GM19238 (cell line): Measurements from ENCODE around the gene RIPK1.
"Not testable (repeated sequence)": the region's sequence is repeated elsewhere in the genome, so short reads cannot be mapped to it uniquely, and the experiment has no call there.

Experiments used
- DNase-seq: peaks from one replicate; pipeline ENCODE4 v3.0.0; 2011; ENCODE audit warnings: low spot score; ENCODE audit not compliant: insufficient read length

The RIPK1 gene

GRCh38 chr6:3135668-3136291, 67.5 kb downstream of the RIPK1 start:
- DNase-seq: no peak

GRCh38 chr6:3136292-3137011, 68.2 kb downstream of the RIPK1 start:
- no peak for DNase-seq

- DNase-seq: no peak
Measured at GRCh38 chr6:3137057-3137777, 68.9 kb downstream of the RIPK1 start.

- not testable (repeated sequence) for DNase-seq
Measured at GRCh38 chr6:3137873-3138272, 69.6 kb downstream of the RIPK1 start.

GRCh38 chr6:3138341-3138740, 70.0 kb downstream of the RIPK1 start:
- DNase-seq: no peak

GRCh38 chr6:3139090-3139903, 71.0 kb downstream of the RIPK1 start:
- DNase-seq: peak; percentile 27

GRCh38 chr6:3140201-3140600, 71.9 kb downstream of the RIPK1 start:
- no peak for DNase-seq

- no peak for DNase-seq
Measured at GRCh38 chr6:3142536-3142935, 74.2 kb downstream of the RIPK1 start.

- no peak for DNase-seq
Measured at GRCh38 chr6:3143158-3143557, 74.9 kb downstream of the RIPK1 start.

- no peak for DNase-seq
Measured at GRCh38 chr6:3144571-3144970, 76.3 kb downstream of the RIPK1 start.

- no peak for DNase-seq
Measured at GRCh38 chr6:3147914-3148757, 79.8 kb downstream of the RIPK1 start.

- no peak for DNase-seq
Measured at GRCh38 chr6:3151691-3152090, 83.4 kb downstream of the RIPK1 start.

- DNase-seq: no peak
Measured at GRCh38 chr6:3152689-3153088, 84.4 kb downstream of the RIPK1 start.

GRCh38 chr6:3155416-3155815, 87.1 kb downstream of the RIPK1 start:
- DNase-seq: not testable (repeated sequence)

GRCh38 chr6:3156184-3157130, 88.2 kb downstream of the RIPK1 start:
- DNase-seq: not testable (repeated sequence)

- DNase-seq: peak; percentile 91
Measured at GRCh38 chr6:3157131-3157933, 89.0 kb downstream of the RIPK1 start, which contains the start of gene TUBB2A. TSS of gene TUBB2A (minus strand) at chr6:3157544. CDS start at chr6:3157463, 81 bp downstream.

GRCh38 chr6:3159805-3160781, 91.8 kb downstream of the RIPK1 start:
- no peak for DNase-seq
